GM18505 (cell line): ENCODE results near the gene PRMT3.
"Not testable (repeated sequence)": the region's sequence is repeated elsewhere in the genome, so short reads cannot be mapped to it uniquely, and the experiment has no call there.

ENCODE experiments used
- ATAC-seq: cut with Tn5 transposase; IDR thresholded peaks from one replicate; pipeline ENCODE4 v1.9.1; 2021; ENCODE audit not compliant: unreplicated experiment
- POLR2A ChIP-seq: IDR thresholded peaks from 4 replicates; pipeline ENCODE4 v1.6.1; 2011; ENCODE audit warnings: borderline replicate concordance; ENCODE audit not compliant: insufficient read depth, insufficient read length; ENCODE audit errors: extremely low read depth

PRMT3 gene

DNA sequence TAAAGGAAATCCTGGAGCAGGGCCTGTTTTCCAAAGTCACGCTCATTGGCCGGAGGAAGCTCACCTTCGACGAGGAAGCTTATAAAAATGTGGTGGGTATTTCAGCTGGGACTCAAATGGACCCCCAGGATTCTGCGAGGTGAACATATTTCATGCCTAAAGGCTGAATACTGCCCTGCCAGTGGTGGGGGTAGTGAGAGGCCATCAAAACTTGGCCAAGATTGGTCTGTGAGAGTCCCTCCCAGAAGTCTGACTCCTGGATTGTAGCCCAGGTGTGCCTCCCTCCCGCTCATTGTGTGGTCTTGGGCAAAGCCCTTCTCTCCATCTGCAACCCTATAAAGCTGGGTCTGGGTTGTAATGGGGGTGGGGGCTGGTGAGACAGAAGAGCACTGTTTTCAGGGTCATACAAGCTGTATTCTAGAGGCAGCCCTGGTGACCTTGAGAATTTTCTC, 23.1 kb upstream of the PRMT3 start:
- ATAC-seq: no peak
- no peak for TF ChIP-seq POLR2A

DNA sequence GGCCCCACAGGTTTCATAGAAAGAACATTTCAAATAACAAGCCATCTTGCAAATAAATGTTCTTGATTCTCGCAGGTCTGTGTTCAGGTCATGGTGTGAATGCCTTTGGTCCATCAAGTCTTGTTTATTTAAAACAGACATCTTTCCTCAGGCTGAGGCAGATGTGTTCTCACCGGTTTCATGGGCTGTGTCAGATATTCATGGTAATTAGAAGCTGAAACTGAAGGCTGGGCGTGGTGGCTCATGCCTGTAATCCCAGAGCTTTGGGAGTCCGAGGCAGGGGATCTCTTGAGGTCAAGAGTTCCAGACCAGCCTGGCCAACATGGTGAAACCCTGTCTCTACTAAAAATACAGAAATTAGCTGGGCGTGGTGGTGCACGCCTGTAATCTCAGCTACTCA, 22.1 kb upstream of the PRMT3 start:
- not testable (repeated sequence) for ATAC-seq

DNA sequence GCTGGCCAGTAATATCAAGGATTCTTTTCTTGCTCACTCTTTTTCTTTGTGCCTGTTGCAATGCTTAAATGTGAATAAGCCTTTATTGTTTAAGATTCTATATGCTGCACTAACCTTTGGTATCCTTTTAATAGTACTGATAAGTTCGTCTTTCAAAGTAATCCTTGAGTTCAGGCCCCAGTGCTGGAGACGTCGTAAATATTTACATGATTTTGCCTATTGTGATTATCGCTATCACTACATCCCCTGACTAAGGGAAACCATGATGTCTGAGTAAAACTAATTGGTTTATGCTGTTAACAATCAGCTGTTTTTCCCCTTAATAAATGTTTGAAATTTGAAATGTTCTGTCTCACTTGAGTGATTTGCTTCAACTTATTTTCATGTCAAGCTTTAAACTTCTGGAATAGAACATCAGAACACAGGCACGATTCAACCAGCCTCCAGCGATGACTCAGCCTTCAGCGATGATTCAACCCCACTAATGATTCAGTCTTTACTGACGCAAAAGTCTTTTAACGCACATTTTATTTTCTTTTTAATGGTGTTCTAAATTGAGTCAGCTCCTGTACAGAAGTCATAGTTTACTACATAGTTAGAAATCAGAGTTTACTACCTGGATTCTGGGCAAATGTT, 20.1 kb upstream of the PRMT3 start:
- TF ChIP-seq POLR2A: no peak
- ATAC-seq: no peak

DNA sequence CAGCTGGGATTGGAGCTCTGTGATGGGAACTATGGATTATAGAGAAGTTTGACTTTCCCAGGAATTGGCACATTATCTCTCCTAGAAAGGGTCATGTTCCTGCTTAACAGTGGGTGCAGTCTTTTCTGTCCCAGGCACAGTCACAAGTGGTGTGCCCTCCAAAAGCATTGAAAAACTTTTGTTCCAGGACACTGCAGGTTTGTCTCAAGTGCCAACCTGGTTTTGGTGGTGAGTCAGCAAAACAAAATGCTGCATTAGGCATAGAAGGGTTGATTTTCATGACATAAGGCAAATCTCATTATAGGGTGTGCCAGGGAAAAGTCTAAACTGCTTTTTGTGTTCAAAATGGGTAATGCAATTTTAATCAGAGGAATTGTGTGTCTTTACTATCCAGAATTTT, 19.1 kb upstream of the PRMT3 start:
- no peak for TF ChIP-seq POLR2A
- ATAC-seq: no peak

DNA sequence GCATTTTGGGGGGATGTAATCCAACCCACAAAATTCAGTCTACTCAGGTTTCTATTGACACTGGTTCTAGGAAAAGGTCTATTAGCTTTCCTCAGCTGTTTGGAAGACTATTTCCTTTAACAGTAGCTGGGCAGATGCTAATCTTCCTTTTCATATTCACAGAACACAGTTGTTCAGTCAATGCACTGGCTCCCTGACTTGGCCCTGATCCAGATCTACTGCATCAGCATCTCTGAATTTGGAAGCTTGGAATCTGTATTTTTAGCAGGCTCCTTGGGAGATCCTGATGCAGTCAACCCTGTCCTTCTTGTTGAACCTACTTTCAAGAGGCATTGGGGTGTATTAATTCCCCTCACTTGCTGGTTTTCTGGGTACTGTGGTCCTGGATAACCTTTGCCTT, 17.7 kb upstream of the PRMT3 start:
- TF ChIP-seq POLR2A: no peak
- ATAC-seq: no peak

DNA sequence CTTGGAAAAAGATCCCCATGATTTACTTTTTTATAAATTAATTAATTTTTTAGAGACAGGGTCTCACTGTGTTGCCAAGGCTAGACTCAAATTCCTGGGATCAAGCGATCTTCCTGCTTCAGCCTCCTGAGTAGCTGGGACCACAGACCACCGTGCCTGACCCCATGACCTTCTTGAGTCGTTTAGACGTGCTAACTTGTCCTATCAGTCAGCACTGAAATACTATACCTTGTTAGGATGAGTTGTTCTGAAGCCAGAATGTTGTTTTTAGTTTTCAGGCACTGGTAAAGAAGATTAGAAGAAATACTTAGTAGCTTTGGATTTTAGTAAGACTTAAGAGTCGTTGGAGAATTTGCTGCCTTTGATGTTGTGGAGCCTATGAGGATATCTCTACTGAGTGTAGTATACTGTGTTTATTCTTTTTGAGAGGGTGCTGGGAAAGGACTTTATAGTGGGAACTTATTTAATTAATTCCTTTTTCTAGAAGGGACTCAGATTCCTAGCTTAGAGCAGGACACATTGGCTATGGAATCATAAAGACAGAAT, 15.4 kb upstream of the PRMT3 start:
- no peak for ATAC-seq
- TF ChIP-seq POLR2A: no peak

DNA sequence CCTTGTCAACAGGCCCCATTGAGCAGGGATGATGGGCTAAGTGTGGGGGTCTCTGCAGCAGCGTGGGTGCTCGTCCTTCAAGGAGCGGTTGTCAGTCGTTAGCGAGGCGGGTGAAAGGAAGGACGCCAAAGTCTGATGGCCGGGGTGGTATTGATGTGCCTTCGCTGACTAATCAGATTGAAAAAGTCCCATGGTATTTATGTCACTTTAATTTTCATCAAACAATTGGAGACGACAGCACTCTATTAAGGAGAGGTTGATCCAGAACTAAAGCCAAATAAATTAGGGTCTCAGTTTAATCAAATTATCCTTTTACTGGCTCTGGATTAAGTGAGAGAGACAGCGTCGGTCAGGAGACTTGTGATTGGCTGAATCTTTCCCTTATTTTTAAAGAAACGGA, 14.4 kb upstream of the PRMT3 start:
- no peak for TF ChIP-seq POLR2A
- no peak for ATAC-seq

DNA sequence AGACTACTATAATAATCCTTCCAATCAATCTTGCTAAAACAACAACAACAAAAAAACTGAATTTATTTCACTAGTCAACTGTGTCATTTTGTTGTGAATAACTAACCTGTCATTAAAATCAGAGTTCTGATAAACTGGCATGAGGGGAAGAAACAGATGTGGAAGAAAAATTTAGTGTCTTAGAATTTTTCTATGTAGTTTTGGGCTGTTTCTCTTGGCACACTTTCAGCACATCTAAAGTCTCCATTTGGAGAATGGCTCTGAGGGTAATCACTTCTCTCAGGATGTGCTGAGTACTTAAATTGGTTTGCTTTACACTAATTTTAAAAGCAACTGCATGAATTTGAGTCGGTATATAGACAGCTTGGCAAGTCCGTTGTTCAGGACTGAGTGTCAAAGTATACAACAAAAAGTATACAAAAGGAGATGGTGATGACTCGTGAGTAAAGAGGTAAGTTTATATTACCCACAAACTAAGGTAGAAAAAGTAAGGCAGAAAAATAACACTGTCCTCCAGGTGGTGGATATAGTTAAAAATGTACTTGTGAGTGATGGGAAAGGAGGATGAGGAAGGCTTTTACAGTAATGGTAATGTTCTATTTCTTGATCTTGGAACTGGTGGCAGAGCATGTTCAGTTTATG, 13.8 kb upstream of the PRMT3 start:
- no peak for TF ChIP-seq POLR2A
- no peak for ATAC-seq

DNA sequence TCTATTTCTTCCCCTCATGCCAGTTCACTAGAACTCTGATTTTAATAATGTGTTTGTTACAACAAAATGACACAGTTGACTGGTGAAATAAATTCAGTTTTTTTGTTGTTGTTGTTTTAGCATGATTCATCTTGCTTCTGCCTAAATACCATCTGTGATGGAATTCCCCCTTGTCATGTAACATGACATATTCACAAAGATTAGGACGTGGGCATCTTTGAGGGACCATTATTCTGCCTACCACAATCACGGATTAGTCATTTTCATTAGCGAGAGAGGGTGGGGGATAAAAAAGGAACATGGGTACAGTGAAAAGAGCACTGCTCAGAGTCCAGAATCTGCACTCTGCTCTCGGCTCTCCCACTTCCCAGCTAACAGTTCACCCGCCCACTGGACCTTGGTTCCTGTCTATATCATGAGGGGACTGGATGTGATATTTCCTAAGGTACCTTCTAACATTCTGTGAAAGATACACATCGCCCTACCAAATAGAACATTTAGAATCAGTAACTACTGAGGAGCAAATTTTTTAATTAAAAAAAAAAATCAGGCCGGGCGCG, 12.7 kb upstream of the PRMT3 start:
- no peak for ATAC-seq
- TF ChIP-seq POLR2A: no peak

DNA sequence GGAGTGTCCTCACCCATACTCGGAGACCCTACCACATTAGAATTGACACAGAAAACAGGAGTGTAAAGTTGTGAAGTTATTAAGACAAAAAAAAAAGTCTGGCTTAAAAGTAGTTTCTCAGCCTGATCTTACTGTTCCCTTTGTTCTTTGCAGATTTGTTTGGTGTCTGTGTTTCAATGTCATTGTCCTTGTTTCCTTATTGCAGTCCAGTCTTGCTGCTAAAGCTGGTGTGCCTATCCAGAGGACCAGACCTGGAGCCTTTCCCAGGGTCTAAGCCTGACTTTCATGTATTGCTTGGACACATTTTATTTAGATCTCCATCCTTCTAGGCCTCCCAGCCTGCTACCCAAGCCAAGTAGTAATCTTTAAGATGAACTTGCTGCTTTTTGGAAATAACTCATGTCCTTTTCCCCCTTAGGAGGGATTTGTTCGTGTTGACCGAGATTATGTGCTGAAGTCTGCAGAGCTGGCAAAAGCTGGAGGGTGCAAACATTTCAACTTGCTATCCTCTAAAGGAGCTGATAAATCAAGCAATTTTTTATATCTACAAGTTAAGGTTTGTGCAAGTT, 11.3 kb upstream of the PRMT3 start:
- no peak for ATAC-seq
- no peak for TF ChIP-seq POLR2A

DNA sequence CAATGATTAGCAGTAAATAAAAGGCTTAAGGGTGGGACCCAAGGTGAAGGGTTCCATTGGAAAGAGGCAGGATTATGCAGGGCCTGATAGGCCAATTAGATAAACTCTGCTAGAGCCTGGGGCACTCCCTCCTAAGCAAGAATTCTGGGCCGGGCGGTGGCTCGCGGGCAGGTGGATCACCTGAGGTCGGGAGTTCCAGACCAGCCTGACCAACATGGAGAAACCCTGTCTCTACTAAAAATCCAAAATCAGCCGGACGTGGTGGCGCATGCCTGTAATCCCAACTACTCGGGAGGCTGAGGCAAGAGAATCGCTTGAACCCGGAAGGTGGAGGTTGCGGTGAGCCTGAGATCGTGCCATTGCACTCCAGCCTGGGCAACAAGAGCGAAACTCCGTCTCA, 1.5 kb upstream of the PRMT3 start:
- not testable (repeated sequence) for ATAC-seq

DNA sequence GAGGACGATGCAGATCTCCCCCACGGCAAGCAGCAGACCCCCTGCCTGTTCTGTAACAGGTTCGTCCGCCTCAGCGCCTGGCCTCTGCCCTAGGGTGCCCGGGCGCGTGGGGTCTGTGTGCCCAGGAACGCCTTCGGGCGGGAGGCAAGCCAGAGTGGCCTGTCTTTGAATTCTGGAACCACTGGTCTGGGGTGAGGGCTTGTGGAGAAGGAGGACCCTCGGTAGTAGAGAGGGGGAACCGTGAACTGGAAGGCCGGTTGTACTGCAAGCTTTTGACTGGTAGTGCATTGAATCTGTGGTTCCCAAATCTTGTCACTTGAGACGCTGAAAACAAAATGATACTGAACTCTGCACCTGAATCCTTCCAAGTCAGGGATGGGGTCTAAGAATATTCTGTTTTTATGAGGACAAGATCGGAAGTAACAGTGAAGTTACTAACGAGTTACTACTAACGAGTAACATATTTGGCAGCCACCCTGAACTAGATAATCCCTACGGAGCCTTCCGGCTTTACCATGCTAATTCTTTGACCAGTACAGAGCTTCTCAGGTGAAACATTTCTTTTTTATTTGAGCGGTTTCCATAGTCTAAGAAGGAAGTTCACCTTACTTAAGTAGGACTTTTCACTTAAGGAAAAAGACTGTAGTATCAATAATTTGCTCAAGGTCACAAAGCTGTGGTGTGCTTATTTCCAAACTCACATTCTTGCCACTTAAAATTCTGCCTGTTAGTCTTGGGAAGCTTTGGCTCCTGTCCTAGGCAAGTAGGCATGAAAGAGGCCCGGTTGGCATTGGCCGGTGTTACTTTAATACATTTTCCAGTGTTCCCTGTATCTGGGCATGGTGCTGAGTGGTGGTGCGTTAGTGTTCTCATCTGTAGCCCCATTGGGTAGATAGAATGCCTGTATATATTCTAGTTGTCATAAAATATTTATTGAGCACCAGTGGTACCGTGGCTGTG, 860 bp downstream of the PRMT3 start:
- TF ChIP-seq POLR2A: no peak
- ATAC-seq: peak; percentile 11

DNA sequence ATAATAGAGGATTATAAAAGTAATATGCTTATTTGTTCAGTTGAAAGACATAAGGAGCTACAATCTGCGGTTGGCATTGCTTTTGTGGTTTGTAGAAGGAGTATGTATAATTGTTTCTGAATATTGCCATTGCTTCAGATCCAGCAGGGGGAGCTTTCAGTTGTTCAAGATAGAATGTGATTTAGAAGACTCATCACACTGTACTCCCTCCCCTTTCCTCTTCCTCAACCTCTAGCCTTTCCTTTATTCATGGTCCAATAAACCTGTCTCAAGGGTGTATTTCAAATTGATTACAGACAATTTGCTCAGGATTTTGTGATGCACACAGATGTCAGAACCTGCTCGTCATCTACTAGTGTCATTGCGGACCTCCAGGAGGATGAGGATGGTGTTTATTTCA, 9.8 kb downstream of the PRMT3 start:
- peak; percentile 76 for ATAC-seq
- TF ChIP-seq POLR2A: no peak
